HUES6 (cell line): ENCODE measurements around the gene TYROBP.
A peak's percentile ranks its signal among the peaks of the same experiment; 100 is the strongest.

Source experiments
- H3K27ac ChIP-seq: 2 replicates; pipeline ENCODE4 v1.7.0; 2013; ENCODE audit warnings: low read depth, mild to moderate bottlenecking, low read length, inconsistent platforms
- H3K27me3 ChIP-seq: 2 replicates; pipeline ENCODE4 v1.6.1; 2013; ENCODE audit warnings: low read length; ENCODE audit not compliant: control insufficient read depth, insufficient read depth
- H3K36me3 ChIP-seq: 2 replicates; pipeline ENCODE4 v1.6.1; 2013; ENCODE audit warnings: low read length; ENCODE audit not compliant: control insufficient read depth, insufficient read depth
- H3K4me1 ChIP-seq: 2 replicates; pipeline ENCODE4 v1.6.1; 2013; ENCODE audit warnings: low read length; ENCODE audit not compliant: control insufficient read depth, insufficient read depth
- H3K4me3 ChIP-seq: 2 replicates; pipeline ENCODE4 v1.5.1; 2013; ENCODE audit warnings: low read depth, low read length
- H3K9ac ChIP-seq: one replicate; pipeline ENCODE4 v1.6.1; 2013; ENCODE audit warnings: mild to moderate bottlenecking, low read length
- H3K9me3 ChIP-seq: 2 replicates; pipeline ENCODE4 v1.6.1; 2013; ENCODE audit warnings: low read depth, low read length; ENCODE audit not compliant: control insufficient read depth, insufficient read depth

Gene TYROBP

GRCh38 chr19:35908973-35909683 lies 1.0 kb upstream of the TYROBP start:
- Histone ChIP-seq H3K9ac (no peak overlapping the region), H3K27me3 (no peaks in the 10 kb centered on the region), H3K36me3 (no peaks in the 10 kb centered on the region), H3K4me1 (peaks cover 15% of the 10 kb centered on the region), H3K27ac (no peak overlapping the region), H3K9me3 (no peaks in the 10 kb centered on the region), H3K4me3 (no peak overlapping the region)

GRCh38 chr19:35907377-35907745 lies 734 bp downstream of the TYROBP start:
- H3K4me1 ChIP-seq = peaks cover 25% of the 10 kb centered on the region
- no peak overlapping the region for H3K9ac ChIP-seq
- no peak overlapping the region for H3K27ac ChIP-seq
- peaks cover 5% of the 10 kb centered on the region for H3K27me3 ChIP-seq
- no peaks in the 10 kb centered on the region for H3K9me3 ChIP-seq
- no peaks in the 10 kb centered on the region for H3K36me3 ChIP-seq
- no peak overlapping the region for H3K4me3 ChIP-seq

- H3K27me3 ChIP-seq = peaks cover 6% of the 10 kb centered on the region
- peaks cover 37% of the 10 kb centered on the region for H3K4me1 ChIP-seq
- H3K9ac ChIP-seq = no peak overlapping the region
- H3K4me3 ChIP-seq = no peak overlapping the region
- H3K27ac ChIP-seq = no peak overlapping the region
- no peaks in the 10 kb centered on the region for H3K36me3 ChIP-seq
- no peaks in the 10 kb centered on the region for H3K9me3 ChIP-seq
Observed at GRCh38 chr19:35905178-35905727, 2.8 kb downstream of the TYROBP start.

GRCh38 chr19:35904311-35905068 lies 3.6 kb downstream of the TYROBP start:
- Histone ChIP-seq H3K9ac (no peak overlapping the region), H3K4me1 (peaks cover 34% of the 10 kb centered on the region), H3K4me3 (no peak overlapping the region), H3K27me3 (peaks cover 6% of the 10 kb centered on the region), H3K36me3 (no peaks in the 10 kb centered on the region), H3K9me3 (no peaks in the 10 kb centered on the region), H3K27ac (no peak overlapping the region)

GRCh38 chr19:35903550-35904179 lies 4.4 kb downstream of the TYROBP start:
- Histone ChIP-seq H3K27ac (no peak overlapping the region), H3K36me3 (no peaks in the 10 kb centered on the region), H3K4me1 (peaks cover 29% of the 10 kb centered on the region), H3K4me3 (peak overlapping the region; percentile 69), H3K27me3 (peaks cover 6% of the 10 kb centered on the region), H3K9ac (peak overlapping the region; percentile 65), H3K9me3 (no peaks in the 10 kb centered on the region)

GRCh38 chr19:35902870-35903475 lies 5.1 kb downstream of the TYROBP start:
- no peak overlapping the region for H3K27ac ChIP-seq
- H3K4me1 ChIP-seq = peaks cover 29% of the 10 kb centered on the region
- no peaks in the 10 kb centered on the region for H3K9me3 ChIP-seq
- H3K36me3 ChIP-seq = peaks cover 3% of the 10 kb centered on the region; the same call in 1 of the 2 replicates
- H3K4me3 ChIP-seq = peak overlapping the region; percentile 69
- H3K9ac ChIP-seq = peak overlapping the region; percentile 65
- peaks cover 6% of the 10 kb centered on the region for H3K27me3 ChIP-seq

GRCh38 chr19:35901854-35902661 lies 6.0 kb downstream of the TYROBP start, which contains the start of gene HCST:
Gene HCST, plus strand, starts transcription at chr19:35902529. Its CDS starts 65 bp downstream, at chr19:35902594.
- Histone ChIP-seq H3K36me3 (peaks cover 11% of the 10 kb centered on the region), H3K4me3 (peak within 1 kb of the TSS; percentile 69), H3K27me3 (peaks cover 6% of the 10 kb centered on the region), H3K4me1 (peaks cover 25% of the 10 kb centered on the region), H3K9me3 (no peaks in the 10 kb centered on the region), H3K27ac (no peak within 1 kb of the TSS), H3K9ac (peak within 1 kb of the TSS; percentile 65)

GRCh38 chr19:35901055-35901644 lies 6.9 kb downstream of the TYROBP start:
- Histone ChIP-seq H3K36me3 (peaks cover 21% of the 10 kb centered on the region), H3K4me3 (peak overlapping the region; percentile 95), H3K27ac (no peak overlapping the region), H3K27me3 (peaks cover 6% of the 10 kb centered on the region), H3K9ac (no peak overlapping the region), H3K9me3 (no peaks in the 10 kb centered on the region), H3K4me1 (peaks cover 22% of the 10 kb centered on the region)

- H3K27me3 ChIP-seq = peaks cover 6% of the 10 kb centered on the region
- peak overlapping the region; percentile 73 for H3K9ac ChIP-seq
- peak overlapping the region; percentile 95 for H3K4me3 ChIP-seq
- no peaks in the 10 kb centered on the region for H3K9me3 ChIP-seq
- H3K4me1 ChIP-seq = peaks cover 22% of the 10 kb centered on the region
- H3K36me3 ChIP-seq = peaks cover 32% of the 10 kb centered on the region
- no peak overlapping the region; the same call in 1 of the 2 replicates for H3K27ac ChIP-seq
Observed at GRCh38 chr19:35899547-35900214, 8.4 kb downstream of the TYROBP start.
